Measurements from ENCODE around the gene TMEM259.

Gene TMEM259

DNA sequence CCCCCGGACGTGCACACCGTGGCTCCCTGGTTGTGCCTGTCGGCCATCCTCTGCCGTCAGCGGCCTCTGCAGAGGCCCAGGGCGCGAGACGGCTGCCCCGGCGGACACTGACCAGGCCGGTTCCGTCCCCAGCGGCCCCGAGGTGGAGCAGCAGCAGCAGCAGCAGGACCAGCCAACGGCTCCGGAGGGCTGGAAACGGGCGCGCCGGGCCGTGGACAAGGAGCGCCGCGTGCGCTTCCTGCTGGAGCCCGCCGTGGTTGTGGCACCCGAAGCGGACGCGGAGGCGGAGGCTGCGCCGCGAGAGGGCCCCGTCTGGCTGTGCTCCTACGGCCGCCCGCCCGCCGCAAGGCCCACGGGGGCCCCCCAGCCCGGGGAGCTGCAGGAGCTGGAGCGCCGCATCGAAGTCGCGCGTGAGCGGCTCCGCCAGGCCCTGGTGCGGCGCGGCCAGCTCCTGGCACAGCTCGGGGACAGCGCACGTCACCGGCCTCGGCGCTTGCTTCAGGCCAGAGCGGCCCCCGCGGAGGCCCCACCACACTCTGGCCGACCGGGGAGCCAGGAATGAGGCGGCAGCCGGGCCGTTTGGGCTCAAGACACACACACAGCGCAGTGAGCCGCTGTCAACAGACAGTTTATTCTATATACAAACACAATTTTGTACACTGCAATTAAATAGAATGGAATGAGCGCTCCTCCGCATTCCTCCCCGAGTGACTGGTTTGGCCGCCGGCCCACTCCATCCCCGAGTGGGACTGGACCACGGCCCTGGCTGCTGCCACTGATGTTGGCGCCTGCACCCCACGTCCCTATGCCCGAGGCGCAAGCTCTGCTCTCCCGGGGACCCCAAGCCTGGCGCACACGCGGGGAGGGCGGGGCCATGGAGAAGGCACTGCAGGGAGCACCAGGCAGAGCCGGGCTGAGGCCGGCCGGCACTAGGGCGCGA is 11.6 kb downstream of the TMEM259 start:
- no peak overlapping the region for H3K4me3 ChIP-seq (ENCODE audit: low read depth, low read length)
- TF ChIP-seq, protein P1, sequence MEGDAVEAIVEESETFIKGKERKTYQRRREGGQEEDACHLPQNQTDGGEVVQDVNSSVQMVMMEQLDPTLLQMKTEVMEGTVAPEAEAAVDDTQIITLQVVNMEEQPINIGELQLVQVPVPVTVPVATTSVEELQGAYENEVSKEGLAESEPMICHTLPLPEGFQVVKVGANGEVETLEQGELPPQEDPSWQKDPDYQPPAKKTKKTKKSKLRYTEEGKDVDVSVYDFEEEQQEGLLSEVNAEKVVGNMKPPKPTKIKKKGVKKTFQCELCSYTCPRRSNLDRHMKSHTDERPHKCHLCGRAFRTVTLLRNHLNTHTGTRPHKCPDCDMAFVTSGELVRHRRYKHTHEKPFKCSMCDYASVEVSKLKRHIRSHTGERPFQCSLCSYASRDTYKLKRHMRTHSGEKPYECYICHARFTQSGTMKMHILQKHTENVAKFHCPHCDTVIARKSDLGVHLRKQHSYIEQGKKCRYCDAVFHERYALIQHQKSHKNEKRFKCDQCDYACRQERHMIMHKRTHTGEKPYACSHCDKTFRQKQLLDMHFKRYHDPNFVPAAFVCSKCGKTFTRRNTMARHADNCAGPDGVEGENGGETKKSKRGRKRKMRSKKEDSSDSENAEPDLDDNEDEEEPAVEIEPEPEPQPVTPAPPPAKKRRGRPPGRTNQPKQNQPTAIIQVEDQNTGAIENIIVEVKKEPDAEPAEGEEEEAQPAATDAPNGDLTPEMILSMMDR (IDR thresholded peaks at IDR 0.05; ENCODE audit: insufficient read depth, low read depth, low read length, missing control alignments): no peak
- DNase-seq (ENCODE audit: low read depth): no peak

DNA sequence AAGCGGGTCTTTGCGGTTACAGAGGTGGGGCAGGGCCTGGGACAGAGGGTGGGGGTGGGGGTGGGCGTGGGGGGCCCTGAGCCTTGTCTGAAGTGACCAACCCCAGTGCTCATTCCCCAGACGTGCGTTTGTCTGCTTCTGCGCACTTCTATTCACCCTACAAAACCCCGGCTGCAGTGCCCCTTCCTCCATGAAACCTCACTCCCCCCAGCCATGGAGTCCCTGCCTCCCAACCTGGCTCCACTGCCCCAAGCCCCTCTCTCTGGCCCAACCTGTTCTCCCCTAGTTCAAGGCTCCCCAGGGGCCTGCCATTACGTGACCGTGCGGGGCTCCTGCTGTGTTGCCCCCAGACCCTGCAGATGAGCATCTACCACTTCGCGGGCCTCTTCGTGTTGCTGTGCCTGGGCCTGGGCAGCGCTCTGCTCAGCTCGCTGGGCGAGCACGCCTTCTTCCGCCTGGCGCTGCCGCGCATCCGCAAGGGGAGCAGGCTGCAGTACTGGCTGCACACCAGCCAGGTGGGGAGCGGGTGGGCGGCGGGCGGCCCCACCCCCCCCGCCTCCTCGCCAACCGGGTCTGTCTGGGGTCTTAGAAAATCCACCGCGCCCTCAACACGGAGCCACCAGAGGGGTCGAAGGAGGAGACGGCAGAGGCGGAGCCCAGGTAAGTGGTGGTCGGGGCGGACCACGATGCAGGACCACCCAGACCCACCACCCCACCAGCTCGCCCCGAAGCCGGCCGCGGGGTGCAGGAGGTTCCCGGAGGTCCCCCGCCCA is 12.5 kb downstream of the TMEM259 start:
- TF ChIP-seq, protein P1 (IDR thresholded peaks at IDR 0.05; ENCODE audit: insufficient read depth, low read depth, low read length, missing control alignments): no peak
- no peak for DNase-seq (ENCODE audit: low read depth)
- no peak overlapping the region for H3K4me3 ChIP-seq (ENCODE audit: low read depth, low read length)

DNA sequence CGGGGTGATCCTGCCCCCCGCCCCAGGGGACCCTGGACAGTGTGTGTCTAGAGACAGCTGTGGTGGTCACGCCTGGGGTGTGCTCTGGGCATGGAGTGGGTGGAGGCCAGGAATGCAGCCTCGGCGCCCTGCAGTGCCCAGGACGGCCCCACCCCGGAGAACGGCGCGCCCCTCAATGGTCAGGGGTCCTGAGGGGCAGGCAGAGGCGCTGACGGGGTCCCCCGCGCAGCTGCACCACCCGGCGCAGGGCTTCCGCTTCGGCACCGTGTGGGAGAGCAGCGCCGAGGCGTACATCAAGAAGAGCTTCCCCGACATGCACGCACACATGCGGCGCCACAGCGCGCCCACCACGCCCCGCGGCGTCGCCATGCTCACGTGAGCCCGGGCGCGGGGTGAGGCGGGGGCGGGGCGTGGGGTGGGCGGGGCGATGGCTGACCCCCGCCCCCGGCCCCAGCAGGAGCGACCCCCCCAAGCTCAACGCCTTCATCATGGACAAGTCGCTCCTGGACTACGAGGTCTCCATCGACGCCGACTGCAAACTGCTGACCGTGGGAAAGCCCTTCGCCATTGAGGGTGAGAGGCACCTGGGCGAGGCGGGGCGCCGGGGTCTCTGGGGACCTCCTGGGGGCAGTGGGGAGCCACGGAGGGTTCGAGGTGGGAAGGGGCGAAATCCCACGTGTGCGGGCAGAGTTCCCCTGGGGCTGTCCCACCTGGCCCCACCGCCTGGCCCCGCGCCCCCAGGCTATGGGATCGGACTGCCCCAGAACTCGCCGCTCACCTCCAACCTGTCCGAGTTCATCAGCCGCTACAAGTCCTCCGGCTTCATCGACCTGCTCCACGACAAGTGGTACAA is 13.3 kb downstream of the TMEM259 start:
- no peak overlapping the region for H3K4me3 ChIP-seq (ENCODE audit: low read depth, low read length)
- no peak for DNase-seq (ENCODE audit: low read depth)
- TF ChIP-seq, protein P1 (IDR thresholded peaks at IDR 0.05; ENCODE audit: insufficient read depth, low read depth, low read length, missing control alignments): no peak

DNA sequence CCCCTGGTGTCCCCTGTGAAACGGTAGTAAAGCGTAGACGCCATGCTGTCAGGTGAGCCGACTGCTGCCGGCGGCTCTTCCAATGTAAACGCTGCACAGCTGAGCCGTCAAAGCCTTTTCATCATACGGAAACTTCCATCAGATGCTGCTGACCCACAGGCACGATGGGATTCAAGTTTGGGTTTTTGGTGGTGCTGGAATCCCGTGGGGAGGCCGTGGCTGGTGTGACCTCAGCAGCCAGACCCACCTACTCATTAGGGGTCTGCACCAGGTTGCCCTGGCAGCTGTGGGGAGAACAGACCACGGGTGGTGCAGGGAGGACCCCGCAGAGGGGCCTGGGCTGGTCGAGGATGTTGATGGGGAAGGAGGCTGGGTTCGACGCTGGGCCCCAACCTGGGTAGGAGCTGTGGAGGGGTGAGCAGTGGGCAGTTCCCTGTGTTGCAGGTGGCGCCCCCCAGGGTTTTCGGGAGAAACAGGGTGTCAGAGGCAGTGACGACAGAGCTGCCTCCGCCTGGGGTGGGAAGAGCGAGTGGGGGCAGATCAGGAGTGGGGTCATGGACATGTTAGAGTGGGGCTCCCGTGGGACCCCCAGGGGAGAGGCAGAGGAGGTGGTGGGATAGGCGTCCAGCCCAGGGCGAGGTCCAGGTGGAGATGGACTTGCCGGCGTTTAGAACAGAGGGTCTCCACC is 14.1 kb downstream of the TMEM259 start:
- no peak overlapping the region for H3K4me3 ChIP-seq (ENCODE audit: low read depth, low read length)
- TF ChIP-seq, protein P1 (IDR thresholded peaks at IDR 0.05; ENCODE audit: insufficient read depth, low read depth, low read length, missing control alignments): no peak
- no peak for DNase-seq (ENCODE audit: low read depth)

DNA sequence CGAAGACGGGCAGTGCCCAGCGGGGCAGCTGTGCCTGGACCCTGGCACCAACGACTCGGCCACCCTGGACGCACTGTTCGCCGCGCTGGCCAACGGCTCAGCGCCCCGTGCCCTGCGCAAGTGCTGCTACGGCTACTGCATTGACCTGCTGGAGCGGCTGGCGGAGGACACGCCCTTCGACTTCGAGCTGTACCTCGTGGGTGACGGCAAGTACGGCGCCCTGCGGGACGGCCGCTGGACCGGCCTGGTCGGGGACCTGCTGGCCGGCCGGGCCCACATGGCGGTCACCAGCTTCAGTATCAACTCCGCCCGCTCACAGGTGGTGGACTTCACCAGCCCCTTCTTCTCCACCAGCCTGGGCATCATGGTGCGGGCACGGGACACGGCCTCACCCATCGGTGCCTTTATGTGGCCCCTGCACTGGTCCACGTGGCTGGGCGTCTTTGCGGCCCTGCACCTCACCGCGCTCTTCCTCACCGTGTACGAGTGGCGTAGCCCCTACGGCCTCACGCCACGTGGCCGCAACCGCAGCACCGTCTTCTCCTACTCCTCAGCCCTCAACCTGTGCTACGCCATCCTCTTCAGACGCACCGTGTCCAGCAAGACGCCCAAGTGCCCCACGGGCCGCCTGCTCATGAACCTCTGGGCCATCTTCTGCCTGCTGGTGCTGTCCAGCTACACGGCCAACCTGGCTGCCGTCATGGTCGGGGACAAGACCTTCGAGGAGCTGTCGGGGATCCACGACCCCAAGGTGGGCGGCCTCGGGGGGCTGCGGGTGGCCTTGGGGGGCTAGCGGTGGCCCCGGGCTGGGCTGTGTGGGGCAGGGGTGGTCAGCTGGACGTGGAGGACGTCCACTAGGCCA is 15.9 kb downstream of the TMEM259 start:
- no peak for DNase-seq (ENCODE audit: low read depth)
- TF ChIP-seq, protein P1 (IDR thresholded peaks at IDR 0.05; ENCODE audit: insufficient read depth, low read depth, low read length, missing control alignments): no peak
- H3K4me3 ChIP-seq (ENCODE audit: low read depth, low read length): no peak overlapping the region
